GM08714 (cell line): ENCODE data around the gene FRMD1.

Source experiments
- H3K4me3 ChIP-seq: fragments of 200-500 bp; sonication (Bioruptor generic); 2 replicates; pipeline ENCODE4 v1.5.1; 2014; ENCODE audit warnings: mild to moderate bottlenecking, low read length, inconsistent platforms
- ZNF274 ChIP-seq: IDR thresholded peaks from 2 replicates; pipeline ENCODE4 v1.6.1; 2012; ENCODE audit warnings: mild to moderate bottlenecking, low read depth, low read length

The FRMD1 gene

GRCh38 chr6:168020242-168020641 is 58.8 kb downstream of the FRMD1 start:
- TF ChIP-seq ZNF274 = no peak

GRCh38 chr6:168018664-168019063 is 60.3 kb downstream of the FRMD1 start:
- TF ChIP-seq ZNF274 = no peak
- H3K4me3 ChIP-seq = no peak overlapping the region

More at GRCh38 chr6:168020242-168020641, 58.8 kb downstream of the FRMD1 start:
- no peak overlapping the region for H3K4me3 ChIP-seq

DNA sequence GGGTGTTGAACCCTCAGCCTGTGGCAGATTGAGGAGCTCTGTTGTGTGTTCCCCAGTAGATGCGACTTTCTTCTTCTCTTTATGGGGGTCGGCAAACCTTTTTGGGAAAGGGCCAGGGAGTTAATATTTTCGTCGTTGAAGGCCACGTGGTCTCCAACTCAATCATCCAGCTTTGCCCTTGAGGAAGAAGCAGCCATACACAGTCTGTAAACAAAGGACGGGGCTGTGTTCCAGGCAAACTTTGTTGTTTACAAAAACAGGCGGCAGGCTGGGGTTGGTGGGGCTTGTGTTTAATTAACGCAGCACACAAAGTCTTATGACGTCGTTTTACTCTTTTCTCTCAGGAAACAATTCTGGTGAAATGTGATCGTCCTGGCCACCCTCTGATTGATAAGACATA is 61.4 kb downstream of the FRMD1 start:
- no peak for TF ChIP-seq ZNF274
- no peak overlapping the region for H3K4me3 ChIP-seq

DNA sequence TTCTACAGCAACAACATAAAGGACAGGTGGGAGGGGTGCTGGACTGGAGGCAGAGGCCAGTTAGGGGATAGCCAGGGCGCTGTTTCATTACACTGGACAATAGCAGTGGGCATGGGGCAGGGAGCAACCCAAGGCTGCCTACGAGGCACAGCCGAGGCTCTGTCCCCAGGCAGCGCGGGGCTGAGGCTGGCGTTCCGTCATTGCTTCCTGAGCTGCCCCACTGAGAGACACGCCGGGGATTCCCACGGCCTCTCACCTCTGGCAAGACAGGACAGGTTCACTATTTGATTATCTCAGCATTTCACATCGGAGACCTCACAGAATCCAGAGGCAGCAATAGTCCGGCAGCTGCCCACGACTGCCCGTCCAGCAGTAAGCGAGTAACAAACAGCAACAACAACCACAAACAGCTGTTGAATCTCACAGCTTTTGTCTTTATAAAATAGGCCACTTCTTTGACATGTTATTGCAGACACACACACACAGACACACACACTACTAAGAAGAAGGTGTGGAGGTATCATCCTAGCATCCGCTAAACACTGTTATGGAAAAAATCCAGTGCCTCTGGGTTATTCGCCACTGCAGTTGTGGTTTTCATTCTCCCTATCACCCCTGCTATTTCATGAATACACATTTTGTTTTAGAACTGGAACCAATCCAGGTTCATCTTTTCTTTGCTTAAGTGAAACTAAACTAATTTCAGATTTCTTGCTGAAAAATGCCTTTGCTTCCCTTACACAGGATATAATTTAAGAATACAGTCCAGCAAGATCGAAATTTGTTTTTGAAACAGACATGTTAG is 62.1 kb downstream of the FRMD1 start:
- H3K4me3 ChIP-seq = no peak overlapping the region
- no peak for TF ChIP-seq ZNF274

DNA sequence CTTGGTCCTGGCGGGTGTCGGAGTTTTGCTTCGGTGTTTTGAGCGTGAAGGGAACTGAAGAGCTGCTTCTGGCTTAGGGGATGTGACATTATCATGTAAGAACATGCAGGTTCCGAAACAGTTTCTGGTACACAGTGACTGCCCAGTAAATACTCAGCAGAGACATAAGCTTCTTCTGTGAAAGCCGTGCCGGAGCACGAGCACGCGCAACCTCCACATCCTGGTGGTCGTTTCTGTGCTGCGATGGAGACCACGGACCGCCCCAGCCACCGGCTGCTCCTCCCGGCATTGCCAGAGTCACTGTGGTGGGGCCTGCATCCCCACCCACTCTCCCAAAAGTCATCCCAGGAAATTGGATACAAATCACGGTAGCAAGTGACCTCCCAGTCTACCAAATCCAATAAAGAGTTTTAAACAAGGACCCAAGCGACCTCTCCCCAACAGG is 62.8 kb downstream of the FRMD1 start:
- no peak overlapping the region for H3K4me3 ChIP-seq
- no peak for TF ChIP-seq ZNF274

- no peak for TF ChIP-seq ZNF274
- no peak overlapping the region for H3K4me3 ChIP-seq
These were observed 63.4 kb downstream of the FRMD1 start for GRCh38 chr6:168015482-168016175.

DNA sequence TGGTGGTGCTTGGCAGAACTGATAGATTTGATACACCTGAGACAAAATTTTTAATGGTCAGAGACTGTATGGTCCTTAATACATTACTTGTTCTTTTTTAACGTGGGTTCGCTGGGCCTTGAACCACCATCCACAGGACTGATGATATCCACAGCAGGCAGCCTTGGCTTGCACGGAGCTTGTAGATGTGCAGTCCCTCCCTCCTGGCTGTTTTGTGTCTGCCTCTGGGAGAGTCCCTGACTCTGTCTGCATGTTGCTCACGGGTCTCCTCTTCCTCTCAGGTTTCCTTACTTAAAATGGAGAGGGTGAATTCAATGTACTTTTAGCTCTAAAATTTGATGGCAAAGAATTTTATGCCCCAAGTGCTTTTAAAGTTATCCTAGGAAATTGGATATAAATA is 64.0 kb downstream of the FRMD1 start:
- no peak for TF ChIP-seq ZNF274
- no peak overlapping the region for H3K4me3 ChIP-seq

DNA sequence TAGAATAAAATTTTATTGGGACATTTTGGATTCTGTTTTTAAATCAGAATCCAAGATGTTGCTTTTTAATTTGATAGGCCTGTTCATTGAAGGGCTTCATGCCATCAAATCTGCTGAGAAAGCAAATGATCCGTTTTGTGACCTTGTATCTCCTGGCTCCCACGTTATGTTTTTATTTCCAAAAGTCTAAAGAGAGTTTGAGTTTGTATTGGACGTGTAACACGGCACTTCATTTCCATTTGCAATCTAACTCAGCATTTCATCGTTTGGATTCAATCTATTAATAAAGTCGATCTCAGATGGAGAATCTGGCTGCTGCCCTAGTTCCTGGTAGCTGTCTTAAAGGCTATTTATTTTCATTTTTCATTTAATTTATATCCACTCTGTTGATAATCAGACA is 64.6 kb downstream of the FRMD1 start:
- H3K4me3 ChIP-seq = no peak overlapping the region
- TF ChIP-seq ZNF274 = no peak

- no peak overlapping the region for H3K4me3 ChIP-seq
- no peak for TF ChIP-seq ZNF274
These were observed 65.6 kb downstream of the FRMD1 start for GRCh38 chr6:168013250-168013915.

- no peak overlapping the region for H3K4me3 ChIP-seq
- no peak for TF ChIP-seq ZNF274
These were observed 66.4 kb downstream of the FRMD1 start for GRCh38 chr6:168012431-168013249.

DNA sequence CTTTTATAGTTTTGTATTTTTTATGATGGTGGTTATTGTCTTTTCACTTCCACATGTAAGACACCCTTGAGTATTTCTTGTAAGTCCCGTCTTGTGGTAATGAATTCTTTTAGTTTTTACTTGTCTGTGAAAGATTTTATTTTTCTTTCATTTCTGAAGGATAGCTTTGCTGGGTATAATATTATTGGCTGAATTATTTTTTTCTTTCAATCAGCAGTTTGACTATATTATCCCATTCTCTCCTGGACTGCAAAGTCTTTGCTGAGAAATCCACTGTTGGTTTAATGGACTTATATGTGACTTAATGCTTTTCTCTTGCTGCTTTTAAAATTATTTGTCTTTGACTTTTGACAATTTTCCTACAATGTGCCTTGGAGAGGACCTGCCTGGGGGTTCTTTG is 67.7 kb downstream of the FRMD1 start:
- H3K4me3 ChIP-seq = no peak overlapping the region
- TF ChIP-seq ZNF274 = no peak

GRCh38 chr6:168009331-168009730 is 69.7 kb downstream of the FRMD1 start:
- TF ChIP-seq ZNF274 = no peak
- no peak overlapping the region for H3K4me3 ChIP-seq

DNA sequence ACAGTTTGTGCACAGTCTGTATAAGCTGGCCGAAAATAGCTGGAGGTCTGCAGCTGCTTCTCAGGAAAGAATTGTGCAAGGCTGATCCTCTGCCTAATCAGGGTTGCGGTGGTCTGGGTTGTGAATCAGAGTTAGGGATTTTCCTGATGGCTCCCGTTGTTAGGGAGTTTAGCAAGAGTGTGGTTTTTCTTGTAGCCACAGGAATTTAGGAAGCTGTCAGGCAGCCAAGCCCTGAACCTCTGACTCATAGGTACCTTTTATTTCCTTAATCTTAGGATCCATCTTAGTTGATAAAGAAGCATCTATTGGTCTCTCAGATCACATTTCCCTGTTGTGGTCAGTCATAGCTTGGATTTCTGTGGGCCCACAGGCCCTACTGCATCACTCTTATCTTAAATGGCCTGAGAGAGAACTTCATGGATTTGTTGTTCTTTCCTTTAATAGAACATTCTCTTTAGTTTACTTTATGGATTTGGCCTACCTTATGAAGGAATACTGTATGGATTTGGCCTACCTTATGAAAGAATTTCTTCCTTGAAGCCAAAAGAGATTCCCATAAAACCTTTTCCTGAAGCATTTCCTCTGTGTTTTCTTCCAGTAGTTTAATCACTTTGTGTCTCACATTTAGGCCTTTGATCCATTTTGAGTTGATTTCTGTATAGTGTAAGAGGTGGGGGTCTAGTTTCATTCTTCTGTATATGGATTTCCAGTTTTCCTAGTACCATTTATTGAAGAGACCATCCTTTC is 71.2 kb downstream of the FRMD1 start:
- no peak overlapping the region for H3K4me3 ChIP-seq
- TF ChIP-seq ZNF274 = no peak
